Measurements from ENCODE around the gene NOVA2. TPM values are rescaled to one million over a fixed set of nuclear protein-coding genes. Genes with fewer than 3 reads are reported as not detected.
"Not testable (repeated sequence)": the region's sequence is repeated elsewhere in the genome, so short reads cannot be mapped to it uniquely, and the experiment has no call there.

NOVA2 gene
- total RNA-seq, 1 experiment from 2014 or later: not detected

- H3K9ac ChIP-seq (ENCODE audit: low read length): no peak overlapping the region
- ATAC-seq (no peak), DNase-seq (no peak)
- H3K4me3 ChIP-seq (ENCODE audit: low read length): no peak overlapping the region
- ChIA-PET POLR2A (ENCODE audit: unreplicated experiment) (no interaction called here), CTCF (no interaction called here)
- no peaks in the 10 kb centered on the region for H3K27me3 ChIP-seq (ENCODE audit: low read length)
- BruUV-seq (replicated peaks): no TSS peak
- no peaks in the 10 kb centered on the region for H3K9me2 ChIP-seq (replicated peaks; ENCODE audit: low read length)
- peaks cover 10% of the 10 kb centered on the region; the same call in 1 of the 2 replicates for H3K79me2 ChIP-seq (ENCODE audit: low read length)
- no peaks in the 10 kb centered on the region for H3K9me3 ChIP-seq (ENCODE audit: low read length)
- no peak overlapping the region for H3K4me2 ChIP-seq (ENCODE audit: low read length)
- peaks cover 7% of the 10 kb centered on the region; the same call in 1 of the 2 replicates for H3K4me1 ChIP-seq (ENCODE audit: insufficient read depth, low read length)
- no peaks in the 10 kb centered on the region for H3F3A ChIP-seq (ENCODE audit: low read length, unreplicated experiment)
- H4K20me1 ChIP-seq (ENCODE audit: low read length): no peaks in the 10 kb centered on the region
- H3K27ac ChIP-seq (ENCODE audit: low read length): no peak overlapping the region
- no peaks in the 10 kb centered on the region for H3K36me3 ChIP-seq (ENCODE audit: low read depth, low read length)
- H2AFZ ChIP-seq (ENCODE audit: low read length): no peak overlapping the region
- TF ChIP-seq EZH2 (IDR thresholded peaks at IDR 0.05; ENCODE audit: low read length, unreplicated experiment) (no peak), CTCF (conservative IDR thresholded peaks at IDR 0.05; ENCODE audit: low read depth, low read length) (no peak), EZH2phosphoT487 (IDR thresholded peaks at IDR 0.05; ENCODE audit: borderline replicate concordance, low read length) (no peak)
- intact Hi-C loops (cut with micrococcal nuclease): no loop called here
Observed at GRCh38 chr19:45897261-45897812, 76.3 kb downstream of the NOVA2 start.

GRCh38 chr19:45895983-45896599, 77.6 kb downstream of the NOVA2 start:
- H3K79me2 ChIP-seq (ENCODE audit: low read length); DNase-seq; CTCF ChIA-PET; H3F3A ChIP-seq (ENCODE audit: low read length, unreplicated experiment); BruUV-seq (replicated peaks); H3K9ac ChIP-seq (ENCODE audit: low read length); H2AFZ ChIP-seq (ENCODE audit: low read length); H3K36me3 ChIP-seq (ENCODE audit: low read depth, low read length); H3K4me2 ChIP-seq (ENCODE audit: low read length); intact Hi-C loops (cut with micrococcal nuclease); H3K27ac ChIP-seq (ENCODE audit: low read length); H3K4me1 ChIP-seq (ENCODE audit: insufficient read depth, low read length); H4K20me1 ChIP-seq (ENCODE audit: low read length); H3K9me2 ChIP-seq (replicated peaks; ENCODE audit: low read length); H3K27me3 ChIP-seq (ENCODE audit: low read length); H3K9me3 ChIP-seq (ENCODE audit: low read length); ATAC-seq; H3K4me3 ChIP-seq (ENCODE audit: low read length); POLR2A ChIA-PET (ENCODE audit: unreplicated experiment): not testable (repeated sequence)

GRCh38 chr19:45895519-45895972, 78.1 kb downstream of the NOVA2 start:
- H3K27me3 ChIP-seq (ENCODE audit: low read length): no peaks in the 10 kb centered on the region
- H3K27ac ChIP-seq (ENCODE audit: low read length): no peak overlapping the region
- 0 out of 2 replicates have a peak, but pooled peaks cover 2% of the 10 kb centered on the region for H3K4me1 ChIP-seq (ENCODE audit: insufficient read depth, low read length)
- no peaks in the 10 kb centered on the region for H3K79me2 ChIP-seq (ENCODE audit: low read length)
- BruUV-seq (replicated peaks): no TSS peak
- no peak overlapping the region for H3K4me3 ChIP-seq (ENCODE audit: low read length)
- H3K36me3 ChIP-seq (ENCODE audit: low read depth, low read length): no peaks in the 10 kb centered on the region
- ATAC-seq (no peak), DNase-seq (no peak)
- POLR2A ChIA-PET (ENCODE audit: unreplicated experiment): no interaction called here
- no peak overlapping the region for H2AFZ ChIP-seq (ENCODE audit: low read length)
- TF ChIP-seq EZH2phosphoT487 (IDR thresholded peaks at IDR 0.05; ENCODE audit: borderline replicate concordance, low read length) (no peak), EZH2 (IDR thresholded peaks at IDR 0.05; ENCODE audit: low read length, unreplicated experiment) (no peak), CTCF (conservative IDR thresholded peaks at IDR 0.05; ENCODE audit: low read depth, low read length) (no peak)
- intact Hi-C loops (cut with micrococcal nuclease): no loop called here
- H4K20me1 ChIP-seq (ENCODE audit: low read length): no peaks in the 10 kb centered on the region
- no peaks in the 10 kb centered on the region for H3K9me3 ChIP-seq (ENCODE audit: low read length)
- no peaks in the 10 kb centered on the region for H3K9me2 ChIP-seq (replicated peaks; ENCODE audit: low read length)
- CTCF ChIA-PET: no interaction called here
- no peaks in the 10 kb centered on the region for H3F3A ChIP-seq (ENCODE audit: low read length, unreplicated experiment)
- no peak overlapping the region for H3K9ac ChIP-seq (ENCODE audit: low read length)
- no peak overlapping the region for H3K4me2 ChIP-seq (ENCODE audit: low read length)
